Measurements from ENCODE around the gene NME8. TPM values are rescaled to one million over a fixed set of nuclear protein-coding genes. Genes with fewer than 3 reads are reported as not detected.
A peak's percentile ranks its signal among the peaks of the same experiment; 100 is the strongest.

The NME8 gene
- total RNA-seq, 1 experiment from 2014 or later, result not detected

- POLR2A ChIA-PET (ENCODE audit: low non-redundant PET), result no interaction called here
- Histone ChIP-seq H3K4me3 (ENCODE audit: low read depth, low read length, poor library complexity, severe bottlenecking) (peak overlapping the region; percentile 79), H3K27me3 (replicated peaks; ENCODE audit: insufficient read depth, low read depth, low read length, poor library complexity) (peaks cover 13% of the 10 kb centered on the region), H3K4me1 (ENCODE audit: insufficient read depth, low read length, poor library complexity, severe bottlenecking) (peaks cover 9% of the 10 kb centered on the region), H3K9me3 (ENCODE audit: low read depth, low read length, poor library complexity, severe bottlenecking) (no peaks in the 10 kb centered on the region), H3K27ac (ENCODE audit: low read depth, low read length, poor library complexity, severe bottlenecking) (no peak overlapping the region), H3K36me3 (ENCODE audit: insufficient read depth, low read length, poor library complexity, severe bottlenecking) (no peaks in the 10 kb centered on the region)
- DNase-seq (ENCODE audit: low spot score), result no peak
- BruUV-seq (replicated peaks), result TSS peak; percentile 48
- TF ChIP-seq CTCF (conservative IDR thresholded peaks at IDR 0.05; ENCODE audit: low read depth, low read length) (no peak), EZH2 (IDR thresholded peaks at IDR 0.05; ENCODE audit: borderline replicate concordance, low read depth, low read length, poor library complexity, severe bottlenecking) (no peak)
- intact Hi-C loops (cut with micrococcal nuclease; ENCODE audit: unreplicated experiment), result loop anchor here (5.0 kb wide), 1 partner anchor 295 kb away; no protein-coding TSS in a partner anchor
- CTCF ChIA-PET, result no interaction called here
Measured at GRCh38 chr7:37921876-37922275, 73.5 kb downstream of the NME8 start.

- ChIA-PET CTCF (no interaction called here), POLR2A (ENCODE audit: low non-redundant PET) (no interaction called here)
- BruUV-seq (replicated peaks), result no TSS peak
- Histone ChIP-seq H3K9me3 (ENCODE audit: low read depth, low read length, poor library complexity, severe bottlenecking) (no peaks in the 10 kb centered on the region), H3K4me3 (ENCODE audit: low read depth, low read length, poor library complexity, severe bottlenecking) (no peak overlapping the region), H3K27ac (ENCODE audit: low read depth, low read length, poor library complexity, severe bottlenecking) (no peak overlapping the region), H3K36me3 (ENCODE audit: insufficient read depth, low read length, poor library complexity, severe bottlenecking) (no peaks in the 10 kb centered on the region), H3K4me1 (ENCODE audit: insufficient read depth, low read length, poor library complexity, severe bottlenecking) (peaks cover 6% of the 10 kb centered on the region), H3K27me3 (replicated peaks; ENCODE audit: insufficient read depth, low read depth, low read length, poor library complexity) (no peaks in the 10 kb centered on the region)
- DNase-seq (ENCODE audit: low spot score), result no peak
- intact Hi-C loops (cut with micrococcal nuclease; ENCODE audit: unreplicated experiment), result loop anchor here (5.0 kb wide), 1 partner anchor 293 kb away; no protein-coding TSS in a partner anchor
- TF ChIP-seq EZH2 (IDR thresholded peaks at IDR 0.05; ENCODE audit: borderline replicate concordance, low read depth, low read length, poor library complexity, severe bottlenecking), result no peak
- no peak for TF ChIP-seq CTCF (conservative IDR thresholded peaks at IDR 0.05; ENCODE audit: low read depth, low read length)
Measured at GRCh38 chr7:37923996-37924395, 75.6 kb downstream of the NME8 start.

GRCh38 chr7:37924491-37925041, 76.2 kb downstream of the NME8 start:
- peaks cover 6% of the 10 kb centered on the region for H3K4me1 ChIP-seq (ENCODE audit: insufficient read depth, low read length, poor library complexity, severe bottlenecking)
- no TSS peak for BruUV-seq (replicated peaks)
- no peak overlapping the region for H3K27ac ChIP-seq (ENCODE audit: low read depth, low read length, poor library complexity, severe bottlenecking)
- no peaks in the 10 kb centered on the region for H3K36me3 ChIP-seq (ENCODE audit: insufficient read depth, low read length, poor library complexity, severe bottlenecking)
- POLR2A ChIA-PET (ENCODE audit: low non-redundant PET), result no interaction called here
- no peak overlapping the region for H3K4me3 ChIP-seq (ENCODE audit: low read depth, low read length, poor library complexity, severe bottlenecking)
- DNase-seq (ENCODE audit: low spot score), result no peak
- H3K9me3 ChIP-seq (ENCODE audit: low read depth, low read length, poor library complexity, severe bottlenecking), result no peaks in the 10 kb centered on the region
- TF ChIP-seq CTCF (conservative IDR thresholded peaks at IDR 0.05; ENCODE audit: low read depth, low read length) (no peak), EZH2 (IDR thresholded peaks at IDR 0.05; ENCODE audit: borderline replicate concordance, low read depth, low read length, poor library complexity, severe bottlenecking) (no peak)
- CTCF ChIA-PET, result no interaction called here
- H3K27me3 ChIP-seq (replicated peaks; ENCODE audit: insufficient read depth, low read depth, low read length, poor library complexity), result no peaks in the 10 kb centered on the region
- intact Hi-C loops (cut with micrococcal nuclease; ENCODE audit: unreplicated experiment), result loop anchor here (5.0 kb wide), 1 partner anchor 293 kb away; no protein-coding TSS in a partner anchor
